ENCODE measurements around the gene RSPO4. TPM values are rescaled to one million over a fixed set of nuclear protein-coding genes. Genes with fewer than 3 reads are reported as not detected.
"Not testable (repeated sequence)": the region's sequence is repeated elsewhere in the genome, so short reads cannot be mapped to it uniquely, and the experiment has no call there.

Gene RSPO4
- total RNA-seq, 4 donors from 2014 or later: 0.27 to 0.47 (median 0.27) TPM; not detected in 1

GRCh38 chr20:986733-987355, 15.3 kb downstream of the RSPO4 start:
- Histone ChIP-seq H3K27me3 (peaks cover 71% of the 10 kb centered on the region), H3K4me3 (no peak overlapping the region), H3K4me1 (no peaks in the 10 kb centered on the region), H3K9me3 (no peaks in the 10 kb centered on the region), H3K36me3 (no peaks in the 10 kb centered on the region), H3K27ac (no peak overlapping the region)
- no peak for TF ChIP-seq EP300 (IDR thresholded peaks at IDR 0.05)
- TF ChIP-seq CTCF (IDR thresholded peaks at IDR 0.05): no peak
- TF ChIP-seq POLR2A (IDR thresholded peaks at IDR 0.05): no peak
- no peak for TF ChIP-seq POLR2AphosphoS5 (IDR thresholded peaks at IDR 0.05)
- 57 to 68% methylated on average over 3 to 4 of the region's 4 CpGs for WGBS, 2 donors (ENCODE audit: low coverage in 1 of 2)
- no peak for ATAC-seq

GRCh38 chr20:984994-985393, 17.1 kb downstream of the RSPO4 start:
- WGBS, 2 donors (ENCODE audit: low coverage in 1 of 2): 83% methylated on average over 1 of the region's 1 CpG; no CpG with 5 or more reads in 1 of the 2 donors
- not testable (repeated sequence) for H3K27ac ChIP-seq, H3K36me3 ChIP-seq, H3K9me3 ChIP-seq, H3K4me1 ChIP-seq, H3K4me3 ChIP-seq, ATAC-seq
- H3K27me3 ChIP-seq: peaks cover 65% of the 10 kb centered on the region

GRCh38 chr20:982754-983153, 19.4 kb downstream of the RSPO4 start:
- no peaks in the 10 kb centered on the region for H3K9me3 ChIP-seq
- H3K36me3 ChIP-seq: no peaks in the 10 kb centered on the region
- TF ChIP-seq EP300 (IDR thresholded peaks at IDR 0.05) (no peak), POLR2AphosphoS5 (IDR thresholded peaks at IDR 0.05) (no peak), POLR2A (IDR thresholded peaks at IDR 0.05) (no peak), CTCF (IDR thresholded peaks at IDR 0.05) (no peak)
- no peak for ATAC-seq
- WGBS, 2 donors (ENCODE audit: low coverage in 1 of 2): 34% methylated on average over 3 of the region's 9 CpGs; no CpG with 5 or more reads in 1 of the 2 donors
- no peak overlapping the region for H3K27ac ChIP-seq
- H3K4me1 ChIP-seq: no peaks in the 10 kb centered on the region
- H3K4me3 ChIP-seq: no peak overlapping the region
- peaks cover 43% of the 10 kb centered on the region for H3K27me3 ChIP-seq

- no peaks in the 10 kb centered on the region for H3K9me3 ChIP-seq
- no peaks in the 10 kb centered on the region for H3K4me1 ChIP-seq
- H3K27ac ChIP-seq: no peak overlapping the region
- TF ChIP-seq POLR2A (IDR thresholded peaks at IDR 0.05) (no peak), EP300 (IDR thresholded peaks at IDR 0.05) (no peak), POLR2AphosphoS5 (IDR thresholded peaks at IDR 0.05) (no peak), CTCF (IDR thresholded peaks at IDR 0.05) (no peak)
- no CpG with 5 or more reads among the region's 1 CpG for WGBS, 2 donors (ENCODE audit: low coverage in 1 of 2)
- peaks cover 31% of the 10 kb centered on the region for H3K27me3 ChIP-seq
- no peak overlapping the region for H3K4me3 ChIP-seq
- no peak for ATAC-seq
- no peaks in the 10 kb centered on the region for H3K36me3 ChIP-seq
Observed at GRCh38 chr20:977021-977420, 25.1 kb downstream of the RSPO4 start.

GRCh38 chr20:976033-976432, 26.1 kb downstream of the RSPO4 start:
- no peaks in the 10 kb centered on the region for H3K9me3 ChIP-seq
- ATAC-seq: no peak
- no peak overlapping the region for H3K27ac ChIP-seq
- H3K36me3 ChIP-seq: no peaks in the 10 kb centered on the region
- TF ChIP-seq POLR2AphosphoS5 (IDR thresholded peaks at IDR 0.05): no peak
- TF ChIP-seq CTCF (IDR thresholded peaks at IDR 0.05): no peak
- no peak for TF ChIP-seq POLR2A (IDR thresholded peaks at IDR 0.05)
- no peak for TF ChIP-seq EP300 (IDR thresholded peaks at IDR 0.05)
- WGBS, 2 donors (ENCODE audit: low coverage in 1 of 2): 50 to 79% methylated on average over 1 to 2 of the region's 2 CpGs
- H3K4me1 ChIP-seq: no peaks in the 10 kb centered on the region
- peaks cover 31% of the 10 kb centered on the region for H3K27me3 ChIP-seq
- H3K4me3 ChIP-seq: no peak overlapping the region

All from gastroesophageal sphincter (tissue), 4 donors.